HepG2 (cell line): ENCODE data around the gene DPM1. TPM values are rescaled to one million over a fixed set of nuclear protein-coding genes. Genes with fewer than 3 reads are reported as not detected.

Source experiments
- AGO1 ChIP-seq: fragments of 200-400 bp; formaldehyde crosslinking; IDR thresholded peaks from 2 replicates; pipeline ENCODE4 v1.6.1; 2017; ENCODE audit warnings: mild to moderate bottlenecking, low read depth, low read length, moderate library complexity; ENCODE audit not compliant: poor library complexity, severe bottlenecking
- ARNTL ChIP-seq: sonication (generic); formaldehyde crosslinking; IDR thresholded peaks from 2 replicates; pipeline ENCODE4 v1.4.0; 2020; ENCODE audit warnings: mild to moderate bottlenecking, missing genetic modification reagents
- ATF3 ChIP-seq: sonication (generic); formaldehyde crosslinking; IDR thresholded peaks from 2 replicates; pipeline ENCODE4 v1.4.0; 2020; ENCODE audit warnings: missing genetic modification reagents
- CCAR2 ChIP-seq: fragments of 200-400 bp; formaldehyde crosslinking; optimal IDR thresholded peaks from 2 replicates; pipeline ENCODE3; 2018; ENCODE audit warnings: low read depth, mild to moderate bottlenecking, low read length, moderate library complexity
- CSRNP2 ChIP-seq: sonication (generic); formaldehyde crosslinking; conservative IDR thresholded peaks from 2 replicates; pipeline ENCODE4 v1.8.0; 2022; ENCODE audit warnings: low read depth, missing genetic modification reagents
- DNMT3B ChIP-seq: conservative IDR thresholded peaks from 2 replicates; pipeline ENCODE4 v1.6.1; 2016; ENCODE audit warnings: missing biosample characterization, control low read depth
- ELF1 ChIP-seq: sonication (generic); formaldehyde crosslinking; IDR thresholded peaks from 2 replicates; pipeline ENCODE4 v1.4.0; 2020; ENCODE audit warnings: missing genetic modification reagents
- ETV5 ChIP-seq: IDR thresholded peaks from 2 replicates; pipeline ENCODE4 v1.6.1; 2018; ENCODE audit warnings: missing biosample characterization, missing genetic modification reagents, inconsistent platforms, borderline replicate concordance
- LCORL ChIP-seq, 2 experiments: fragments of 450-650 bp in 1 of 2; sonication (generic) in 1 of 2; formaldehyde crosslinking in 1 of 2; IDR thresholded peaks; 2 replicates each; pipeline versions ENCODE4 v1.5.0 to v1.6.1; 2017 to 2020; ENCODE audit warnings: antibody characterized with exemption in 1 of 2, missing genetic modification reagents in 1 of 2
- MAFG ChIP-seq: sonication (generic); formaldehyde crosslinking; IDR thresholded peaks from 2 replicates; pipeline ENCODE4 v1.5.1; 2020; ENCODE audit warnings: mild to moderate bottlenecking, missing genetic modification reagents
- MAFK ChIP-seq, 2 experiments: IDR thresholded peaks in 1 of 2; conservative IDR thresholded peaks in 1 of 2; 2 replicates each; pipeline ENCODE4 v1.6.1; 2011; ENCODE audit warnings: improper control_type of control experiment in 2 of 2, low read length in 2 of 2
- PHF5A ChIP-seq: IDR thresholded peaks from one replicate; pipeline ENCODE4 v1.6.1; 2018; ENCODE audit warnings: low read depth, missing genetic modification reagents; ENCODE audit not compliant: unreplicated experiment
- RFXANK ChIP-seq: IDR thresholded peaks from 2 replicates; pipeline ENCODE4 v1.6.1; 2016
- SALL1 ChIP-seq: sonication (generic); formaldehyde crosslinking; IDR thresholded peaks from 2 replicates; pipeline ENCODE4 v1.8.0; 2022; ENCODE audit warnings: mild to moderate bottlenecking, missing genetic modification reagents
- SALL2 ChIP-seq: sonication (generic); formaldehyde crosslinking; IDR thresholded peaks from 2 replicates; pipeline ENCODE4 v1.8.1; 2023; ENCODE audit warnings: mild to moderate bottlenecking, missing genetic modification reagents, inconsistent platforms
- SMC3 ChIP-seq: IDR thresholded peaks from 2 replicates; pipeline ENCODE4 v1.6.1; 2011; ENCODE audit warnings: low read length, improper control_type of control experiment
- ZHX1 ChIP-seq: sonication (generic); formaldehyde crosslinking; IDR thresholded peaks from 2 replicates; pipeline ENCODE4 v1.8.1; 2022; ENCODE audit warnings: low read depth, mild to moderate bottlenecking, missing genetic modification reagents
- ZNF44 ChIP-seq: sonication (generic); formaldehyde crosslinking; IDR thresholded peaks from 2 replicates; pipeline ENCODE4 v1.5.1; 2020; ENCODE audit warnings: mild to moderate bottlenecking, missing genetic modification reagents
- ZNF460 ChIP-seq: sonication (generic); formaldehyde crosslinking; IDR thresholded peaks from 2 replicates; pipeline ENCODE4 v1.5.1; 2020; ENCODE audit warnings: missing genetic modification reagents, mild to moderate bottlenecking, borderline replicate concordance
- ZNF503 ChIP-seq: sonication (generic); formaldehyde crosslinking; IDR thresholded peaks from 2 replicates; pipeline ENCODE4 v1.4.0; 2020; ENCODE audit warnings: missing genetic modification reagents
- ZNF572 ChIP-seq: sonication (generic); formaldehyde crosslinking; IDR thresholded peaks from 2 replicates; pipeline ENCODE4 v1.5.1; 2020; ENCODE audit warnings: mild to moderate bottlenecking, missing genetic modification reagents
- ZNF577 ChIP-seq: sonication (generic); formaldehyde crosslinking; IDR thresholded peaks from 2 replicates; pipeline ENCODE4 v1.4.0; 2020; ENCODE audit warnings: mild to moderate bottlenecking, low read depth, missing genetic modification reagents, borderline replicate concordance
- ZNF766 ChIP-seq: sonication (generic); formaldehyde crosslinking; IDR thresholded peaks from 2 replicates; pipeline ENCODE4 v1.5.0; 2020; ENCODE audit warnings: missing genetic modification reagents, borderline replicate concordance
- polyA plus RNA-seq, 8 experiments: library from polyadenylated mRNA; depleted of rRNA in 3 of 8; stranded (reverse) in 7 of 8; unstranded in 1 of 8; fragments of >200 nt; fragmentation: Illumina TruSeq in 4 of 8; extraction: Trizol in 4 of 8; gene quantifications; 2 replicates each; pipeline versions ENCODE4 v1.2.1 to v1.2.3, GENCODE V29; 2011 to 2016; ENCODE audit warnings: low read depth in 4 of 8, missing spikeins in 1 of 8, mixed read lengths in 1 of 8; ENCODE audit not compliant: insufficient read depth in 1 of 8
- total RNA-seq, 5 experiments: library from RNA; depleted of rRNA; stranded (reverse); fragments of >200 nt; fragmentation: Illumina TruSeq; extraction: Trizol; gene quantifications; 2 replicates each; pipeline ENCODE4 v1.2.3, GENCODE V29; 2016; ENCODE audit warnings: low read depth in 1 of 5

The DPM1 gene
- total and polyA plus RNA-seq, 2 of the 13 experiments (the other 11 are each of a cell fraction or from before 2014, with no cell fraction given), result 83.2 to 161 TPM

GRCh38 chr20:50980851-50981713, 22.8 kb upstream of the DPM1 start (continued):
- peak; percentile 94 for TF ChIP-seq MAFG (CRISPR knock-in tag)
- no peak for TF ChIP-seq ZNF503 (CRISPR knock-in tag)
- TF ChIP-seq ZNF766 (CRISPR knock-in tag), result no peak
- no peak for TF ChIP-seq RFXANK
- no peak for TF ChIP-seq CCAR2
- no peak for TF ChIP-seq AGO1
- no peak for TF ChIP-seq ELF1 (CRISPR knock-in tag)
- TF ChIP-seq PHF5A (CRISPR knock-in tag), result no peak
- TF ChIP-seq ARNTL (CRISPR knock-in tag), result no peak
- no peak for TF ChIP-seq ATF3 (CRISPR knock-in tag)
- no peak for TF ChIP-seq DNMT3B (CRISPR knock-in tag)
- 0 out of 2 replicates have a peak, but pooled peaks have one; percentile 32 for TF ChIP-seq SALL2 (CRISPR knock-in tag)
- TF ChIP-seq ZNF577 (CRISPR knock-in tag), result no peak
- no peak for TF ChIP-seq ZNF572 (CRISPR knock-in tag)
- no peak for TF ChIP-seq LCORL (IDR thresholded peaks at IDR 0.05)
- peak; percentile 41; the same call in 1 of the 2 replicates for TF ChIP-seq LCORL (CRISPR knock-in tag; IDR thresholded peaks at IDR 0.05)
- no peak for TF ChIP-seq ETV5 (CRISPR knock-in tag)
- peak; percentile 46 for TF ChIP-seq SMC3
- TF ChIP-seq SALL1 (CRISPR knock-in tag), result peak; percentile 46
- no peak for TF ChIP-seq CSRNP2 (CRISPR knock-in tag)
- no peak for TF ChIP-seq ZNF44 (CRISPR knock-in tag)
- peak; percentile 100 for TF ChIP-seq MAFK (conservative IDR thresholded peaks at IDR 0.05 in 1 of 2, IDR thresholded peaks at IDR 0.05 in 1 of 2; ENCODE audit: low read length in 2 of 2)
- no peak for TF ChIP-seq ZNF460
- no peak for TF ChIP-seq ZHX1 (CRISPR knock-in tag)
